GM19452 (cell line): Measurements from ENCODE around the gene LHFPL2.

ENCODE experiments used
- ATAC-seq: cut with Tn5 transposase; IDR thresholded peaks from one replicate; pipeline ENCODE4 v1.9.1; 2021; ENCODE audit not compliant: unreplicated experiment

The LHFPL2 gene

DNA sequence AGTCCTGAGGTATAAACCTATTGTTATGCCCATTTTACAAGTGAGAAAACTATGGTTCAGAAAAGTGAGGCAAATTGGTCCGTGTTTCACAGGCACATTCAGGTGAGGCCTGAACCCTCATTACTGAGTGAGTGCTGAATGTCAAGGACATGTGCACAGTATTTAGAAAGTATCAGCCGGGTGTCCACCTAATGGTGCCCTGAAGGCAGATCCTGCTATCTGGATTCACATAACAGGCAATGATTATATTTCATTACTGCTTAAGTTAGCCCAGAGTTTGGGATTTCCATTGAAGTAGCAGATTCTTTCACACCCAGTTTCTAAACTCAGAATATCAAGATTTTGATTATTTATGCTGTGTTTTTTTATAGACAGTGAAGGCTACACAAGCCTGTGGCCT lies 142.7 kb downstream of the LHFPL2 start:
- no peak for ATAC-seq

DNA sequence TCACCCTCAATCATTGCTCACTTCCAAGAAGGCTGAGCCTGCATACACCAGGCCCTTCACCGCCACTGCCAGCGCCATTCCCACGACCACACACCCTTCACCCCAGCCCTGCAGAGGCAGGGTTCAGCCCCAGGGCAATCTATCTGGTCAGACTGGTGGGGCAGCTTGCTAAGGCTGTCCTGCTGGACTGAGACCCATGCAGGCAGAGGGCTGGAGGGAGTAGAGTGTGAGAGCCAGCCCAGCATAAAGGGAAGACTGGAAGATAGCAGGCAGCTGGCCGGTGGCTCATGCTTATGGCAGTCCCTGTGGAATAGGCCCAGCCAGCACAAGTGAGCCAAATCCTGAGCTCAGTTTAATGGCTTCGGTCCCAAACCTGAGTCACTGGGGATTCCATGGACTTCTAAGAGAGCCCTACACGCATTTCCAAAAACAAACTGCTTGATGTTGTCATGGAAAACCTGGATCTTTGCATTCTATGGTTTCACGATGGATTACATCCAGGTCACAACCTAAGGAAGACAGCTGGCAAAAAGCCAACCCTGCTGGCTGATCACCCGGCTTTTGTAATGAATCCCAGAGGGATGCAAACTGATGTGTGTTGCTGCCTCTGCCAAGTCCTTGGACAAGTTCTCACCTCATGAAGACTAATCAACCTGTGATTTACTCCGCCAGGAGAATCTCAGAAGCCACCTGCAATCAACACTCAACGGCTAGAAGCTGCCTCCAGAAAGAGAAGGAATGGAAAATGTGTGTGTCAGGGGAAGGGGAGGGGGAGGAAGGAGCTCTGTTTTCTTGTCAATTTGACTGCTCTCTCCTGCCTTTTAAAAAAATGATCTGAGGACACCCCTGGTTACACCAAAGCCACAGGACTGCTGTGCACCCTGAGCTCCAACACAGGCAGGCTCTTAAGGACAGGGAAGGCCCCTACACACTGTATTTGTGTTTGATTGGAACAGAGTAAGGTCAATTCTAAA lies 143.6 kb downstream of the LHFPL2 start:
- ATAC-seq, result no peak

DNA sequence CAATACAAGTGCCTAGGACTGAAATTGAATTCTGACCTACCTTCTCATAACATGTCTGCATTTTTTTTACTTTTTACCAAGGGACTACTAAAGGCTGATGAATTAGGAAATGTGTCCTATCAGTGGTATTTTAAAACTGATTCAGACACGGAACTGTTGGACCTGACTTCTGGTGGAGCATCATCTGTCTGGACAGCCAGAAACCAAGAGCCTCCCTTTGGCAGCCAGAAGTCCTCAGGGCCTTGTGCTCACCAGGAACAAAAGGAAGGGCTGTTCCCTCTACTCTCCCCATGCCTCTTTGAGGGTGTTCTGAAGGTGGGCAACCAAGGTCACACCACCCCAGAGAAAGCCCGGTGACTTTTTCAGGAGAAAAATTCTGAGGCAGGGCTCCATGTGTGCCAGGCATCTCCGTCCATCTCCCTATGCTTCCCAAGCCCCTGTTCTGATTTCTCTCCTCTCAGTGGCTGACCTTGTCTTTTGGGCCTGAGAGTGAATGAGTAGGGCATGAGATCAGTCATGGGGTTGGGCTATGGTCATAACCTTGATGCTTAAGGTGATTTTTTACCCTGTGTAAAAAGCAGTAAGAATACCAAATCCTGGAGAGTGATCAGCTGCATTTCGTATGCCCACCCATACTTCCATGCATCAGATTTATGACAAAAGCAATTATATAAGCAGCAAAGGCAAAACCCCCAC lies 144.5 kb downstream of the LHFPL2 start:
- no peak for ATAC-seq

DNA sequence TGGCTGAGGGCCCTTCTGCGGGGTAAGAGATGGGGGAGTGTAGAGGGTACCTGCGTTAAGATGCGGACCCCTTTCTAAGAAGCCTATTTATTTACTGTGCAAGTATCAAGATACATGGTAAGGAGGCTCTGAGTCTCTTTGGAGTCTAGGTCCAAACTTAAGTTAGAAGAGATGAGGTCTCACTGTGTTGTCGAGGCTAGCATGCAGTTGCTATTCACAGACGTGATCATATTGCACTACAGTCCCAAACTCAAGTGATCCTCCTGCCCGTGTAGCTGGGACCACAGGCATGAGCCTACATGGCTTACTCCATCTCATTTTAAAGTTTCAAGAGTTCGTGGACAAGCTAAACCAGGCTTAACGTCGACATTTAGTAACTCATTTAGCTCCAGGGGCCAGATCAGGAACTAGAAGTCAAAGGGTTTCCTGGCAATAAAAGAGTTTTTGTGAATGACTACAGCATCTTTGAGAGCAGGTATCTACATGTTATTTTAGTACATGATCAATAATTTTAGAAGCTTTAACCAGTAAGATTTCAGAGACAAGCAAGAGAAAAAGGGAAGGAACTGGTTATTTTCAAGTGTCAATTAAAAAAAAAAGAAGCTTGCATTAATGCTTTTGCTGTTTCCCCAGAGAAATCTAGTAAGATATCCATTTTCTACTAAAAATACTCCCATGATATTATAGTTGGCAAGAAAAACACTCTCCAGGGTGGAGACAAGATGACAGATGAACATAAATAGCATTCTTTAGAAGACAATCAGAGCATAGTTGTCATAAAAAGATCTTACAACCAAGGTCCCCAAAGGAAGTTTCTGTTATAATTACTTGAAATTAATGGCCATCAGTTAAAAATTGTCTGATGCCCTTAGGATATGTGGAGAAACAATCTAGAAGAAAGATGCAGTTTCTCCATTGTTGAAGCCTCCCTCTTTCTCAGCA lies 146.9 kb downstream of the LHFPL2 start:
- no peak for ATAC-seq

DNA sequence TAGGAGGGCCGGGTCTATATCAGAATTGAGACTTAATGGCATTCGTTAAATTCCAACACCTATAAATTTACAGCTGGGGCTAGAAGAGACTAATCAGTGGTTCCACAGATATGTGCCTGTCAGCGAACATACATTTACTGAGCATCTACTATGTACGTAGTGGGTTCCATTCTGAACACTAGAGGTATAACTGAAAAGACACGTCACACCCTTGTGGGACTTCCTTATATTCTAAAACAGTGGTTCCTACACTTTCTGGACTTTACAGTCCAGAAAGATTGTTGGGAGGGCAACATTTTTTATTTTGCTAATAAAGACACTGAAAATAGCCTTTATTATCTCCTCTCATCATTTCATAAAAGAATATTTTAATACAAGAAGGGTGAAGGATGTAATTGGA lies 147.7 kb downstream of the LHFPL2 start:
- ATAC-seq, result no peak

DNA sequence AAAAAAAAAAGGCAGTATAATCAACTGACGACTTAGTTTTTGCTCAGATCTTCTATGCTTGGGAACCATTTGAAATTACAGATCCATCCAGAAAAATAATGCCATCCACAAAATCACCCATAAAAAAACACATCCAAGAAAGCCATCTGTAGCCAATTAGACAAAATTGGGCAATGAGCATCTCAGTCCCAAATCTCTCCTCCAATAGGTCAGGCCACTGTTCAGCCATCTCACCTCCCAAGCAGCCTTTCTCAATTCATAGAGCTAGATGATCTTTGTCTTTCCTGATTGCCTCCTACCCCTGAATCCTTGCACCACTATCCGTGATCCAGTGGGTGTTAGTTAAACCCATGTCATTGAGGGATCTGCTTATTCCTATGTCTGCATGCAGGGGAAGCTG lies 148.5 kb downstream of the LHFPL2 start:
- ATAC-seq, result no peak

DNA sequence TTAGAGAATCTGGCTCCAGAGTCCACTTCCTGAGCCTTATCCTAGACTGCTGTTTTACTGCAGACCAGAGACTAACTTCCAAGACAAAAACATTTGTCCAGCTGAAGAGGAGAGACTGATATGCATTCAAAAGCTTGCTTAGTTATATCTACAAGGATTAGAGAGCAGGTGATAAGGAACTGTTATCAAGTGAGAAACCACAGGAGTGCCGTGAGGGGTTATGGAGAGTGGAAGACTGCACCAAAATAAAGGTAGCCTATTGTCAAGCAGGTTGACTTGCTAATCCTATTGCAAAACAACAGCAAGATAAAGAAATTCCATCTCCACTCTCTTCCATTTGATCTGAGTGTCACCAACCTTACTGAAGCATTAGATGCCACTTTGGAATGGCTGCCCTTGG lies 149.1 kb downstream of the LHFPL2 start:
- ATAC-seq, result no peak

DNA sequence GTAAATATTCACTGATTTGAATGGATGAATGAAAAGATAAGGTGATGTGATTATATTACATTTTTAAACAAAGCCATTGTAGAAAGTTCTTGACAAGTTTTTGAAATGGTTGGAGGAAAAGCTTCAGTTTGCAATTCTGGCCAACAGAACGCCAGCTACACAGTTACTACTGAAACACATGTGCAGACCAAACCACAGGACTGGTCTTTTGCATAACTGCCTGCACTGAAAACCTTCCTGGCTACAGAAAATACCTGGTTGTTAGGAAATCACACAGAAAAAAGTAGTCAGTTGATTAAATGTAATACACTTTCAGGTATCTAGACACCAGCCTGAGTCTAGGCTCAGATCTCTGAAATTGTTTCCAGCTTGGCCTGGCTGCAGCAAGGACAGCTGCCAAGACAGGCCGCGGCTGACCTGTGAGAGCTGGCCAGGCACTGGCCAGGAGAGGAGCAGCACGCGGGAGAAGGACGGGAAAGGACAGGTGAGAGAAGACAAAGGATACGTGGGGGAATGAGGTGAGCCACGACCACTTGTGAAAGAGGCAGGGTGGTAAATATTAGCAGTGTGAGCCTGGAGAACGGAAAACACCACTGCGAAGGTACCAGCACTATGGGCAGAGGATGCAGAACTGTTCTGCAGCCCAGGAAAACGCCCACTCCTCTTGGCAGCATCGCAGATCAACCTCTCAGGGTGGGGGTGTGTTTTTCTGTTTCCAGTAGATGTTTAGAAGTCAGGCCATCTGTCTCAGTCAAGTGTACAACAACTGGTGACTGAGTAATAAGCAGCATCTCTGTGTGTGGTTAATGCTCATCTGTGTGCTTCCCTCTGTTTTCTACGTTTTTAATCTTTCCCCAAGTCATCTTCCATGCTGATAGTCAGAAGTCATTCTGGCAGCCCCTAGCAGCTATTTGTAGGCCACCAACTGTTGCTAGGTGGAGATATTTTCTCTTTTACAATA lies 150.7 kb downstream of the LHFPL2 start:
- no peak for ATAC-seq

DNA sequence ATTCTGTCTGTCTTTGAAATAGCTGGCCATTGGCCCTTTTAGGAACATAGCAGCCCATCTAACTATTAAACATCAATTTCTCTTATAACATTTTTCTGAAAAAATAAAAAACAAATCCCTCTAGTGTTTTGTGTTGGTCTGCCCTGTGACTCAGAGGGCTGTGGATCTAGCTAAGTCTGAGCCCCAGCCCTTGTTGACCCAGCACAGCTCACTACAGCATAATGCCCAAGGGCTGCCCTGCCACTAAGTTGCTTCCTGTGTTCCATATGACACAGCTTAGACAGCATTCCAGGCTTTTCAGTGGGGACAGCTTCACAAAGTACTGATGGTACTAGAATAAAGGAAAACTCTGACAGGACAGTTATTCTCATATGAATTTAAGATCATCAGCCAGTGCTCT lies 152.2 kb downstream of the LHFPL2 start:
- no peak for ATAC-seq

DNA sequence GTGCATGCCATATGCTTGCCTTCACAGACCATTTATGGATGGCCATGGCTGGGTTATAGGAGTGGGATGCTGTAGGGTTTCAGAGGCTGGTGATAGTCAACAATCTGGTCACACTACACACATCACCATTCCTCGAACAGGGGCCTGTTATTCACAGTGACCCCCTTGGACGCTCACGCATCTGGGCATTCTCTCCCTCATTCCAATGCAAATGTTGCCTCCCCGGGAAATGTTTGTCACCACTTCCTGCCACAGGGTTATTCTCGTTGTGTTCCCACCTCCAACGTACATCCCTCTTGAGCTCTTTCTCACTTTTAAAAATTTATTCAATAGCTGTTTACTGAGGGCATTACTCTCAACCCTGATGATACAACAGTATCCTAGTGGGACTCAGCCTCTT lies 152.8 kb downstream of the LHFPL2 start:
- ATAC-seq, result no peak

DNA sequence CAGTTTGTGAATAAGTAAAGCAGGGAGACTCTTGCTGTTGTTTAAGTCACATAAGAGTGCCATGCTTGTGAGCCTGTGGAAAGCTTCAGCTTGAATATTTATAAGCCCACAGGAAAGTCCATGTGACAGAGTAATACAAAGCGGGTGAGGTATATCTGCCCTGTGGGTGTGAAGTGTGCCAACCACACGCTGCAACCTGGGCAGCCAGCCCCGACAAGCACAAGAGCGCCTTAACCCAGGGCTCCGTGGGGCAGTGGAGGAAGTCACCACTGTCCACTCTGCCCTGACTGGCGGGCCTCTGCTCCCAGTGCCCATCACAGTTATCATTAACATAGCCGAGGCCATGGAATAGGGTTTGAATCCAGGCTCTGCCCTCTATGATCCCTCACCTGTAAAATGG lies 155.9 kb downstream of the LHFPL2 start:
- no peak for ATAC-seq

DNA sequence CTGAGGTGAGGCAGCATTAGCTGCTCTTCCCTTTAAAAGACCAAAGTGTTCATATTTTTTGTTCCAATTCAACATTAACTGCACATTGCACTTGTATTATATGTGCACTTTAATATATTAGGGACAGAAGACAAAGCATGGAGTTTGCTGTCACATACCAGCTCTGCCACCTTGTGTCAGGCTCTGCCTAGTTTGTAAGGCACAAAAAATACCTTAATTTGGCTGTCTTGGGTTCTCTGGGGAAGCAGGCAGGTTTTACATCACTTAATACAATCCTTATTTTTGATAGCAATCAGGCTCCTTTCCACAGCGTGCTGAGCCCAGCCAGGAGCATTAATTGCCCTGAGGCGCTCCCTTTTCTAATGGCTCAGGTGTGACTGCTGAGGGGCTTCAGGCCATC lies 156.3 kb downstream of the LHFPL2 start:
- ATAC-seq, result no peak

DNA sequence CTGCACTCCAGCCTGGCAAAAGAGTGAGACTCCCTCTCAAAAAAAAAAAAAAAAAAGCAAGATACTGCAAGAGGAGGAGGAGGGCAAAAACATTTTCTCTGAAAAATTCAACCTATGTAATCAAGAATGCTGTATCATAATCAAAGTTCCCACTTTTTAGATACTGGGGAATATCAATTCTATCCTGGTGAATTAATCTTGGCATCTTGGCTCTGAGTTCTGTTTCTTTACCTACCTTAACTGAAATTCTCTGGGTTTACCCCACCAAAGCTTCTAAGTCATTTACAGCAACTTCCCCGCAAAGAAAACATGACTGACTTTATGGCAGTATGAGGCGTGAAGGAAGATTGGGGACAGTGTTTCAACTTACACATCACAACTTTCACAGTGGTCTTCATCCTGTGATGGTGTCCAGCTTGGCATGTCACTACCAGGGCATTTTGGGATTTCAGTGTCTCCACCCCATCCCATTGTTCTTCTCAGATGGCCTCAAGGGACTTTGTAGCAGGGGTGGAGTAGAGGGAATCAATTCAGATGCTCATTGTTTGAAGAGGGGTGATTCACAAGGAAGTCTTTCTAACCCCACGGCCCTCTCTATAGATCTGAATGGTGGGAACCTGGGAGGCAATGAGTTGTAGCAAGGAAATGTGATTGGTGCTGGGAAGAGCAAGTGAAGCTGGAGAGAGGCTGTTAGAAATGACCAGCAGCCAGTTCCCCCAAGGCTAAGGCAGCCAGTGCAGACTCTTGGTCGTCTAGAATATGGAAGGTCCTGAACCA lies 157.7 kb downstream of the LHFPL2 start:
- ATAC-seq, result no peak

DNA sequence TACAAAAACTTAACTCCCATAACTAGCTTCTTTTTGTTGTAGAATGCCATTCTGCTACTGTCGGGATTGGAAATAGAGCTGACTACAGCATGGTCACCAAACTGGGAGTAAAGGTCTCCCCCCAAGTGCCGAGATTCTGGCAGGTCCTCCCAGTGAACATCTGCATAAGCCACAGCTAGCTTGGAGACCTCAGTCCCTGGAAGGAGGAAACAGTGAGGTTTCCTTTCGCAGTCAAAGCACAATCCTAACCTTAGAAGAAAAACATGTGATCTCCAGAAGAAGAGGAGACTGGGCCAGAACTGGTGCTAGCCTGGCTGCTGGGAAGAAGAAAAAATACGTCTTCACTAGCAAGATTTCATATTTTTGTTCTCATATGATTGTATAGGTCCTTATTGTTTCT lies 160.7 kb downstream of the LHFPL2 start:
- no peak for ATAC-seq

DNA sequence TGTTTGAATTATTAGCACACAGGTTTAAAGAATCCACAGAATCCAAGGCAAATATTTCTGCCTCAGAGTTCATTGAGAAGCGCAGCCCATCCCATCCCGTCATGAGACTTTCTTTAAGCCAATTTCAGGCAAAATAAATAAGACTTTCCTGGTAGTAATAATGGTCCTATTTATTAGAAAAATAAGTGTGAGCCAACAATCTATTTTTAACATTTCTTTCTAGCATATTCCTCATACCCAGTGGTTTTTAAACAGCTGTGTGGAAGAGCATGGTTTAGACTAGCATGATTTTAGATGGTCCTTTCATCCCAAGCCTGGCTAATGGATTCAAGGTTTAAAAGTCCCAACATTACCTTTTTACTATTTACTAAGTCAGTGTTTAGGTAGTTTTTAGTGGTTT lies 162.4 kb downstream of the LHFPL2 start:
- ATAC-seq, result no peak

DNA sequence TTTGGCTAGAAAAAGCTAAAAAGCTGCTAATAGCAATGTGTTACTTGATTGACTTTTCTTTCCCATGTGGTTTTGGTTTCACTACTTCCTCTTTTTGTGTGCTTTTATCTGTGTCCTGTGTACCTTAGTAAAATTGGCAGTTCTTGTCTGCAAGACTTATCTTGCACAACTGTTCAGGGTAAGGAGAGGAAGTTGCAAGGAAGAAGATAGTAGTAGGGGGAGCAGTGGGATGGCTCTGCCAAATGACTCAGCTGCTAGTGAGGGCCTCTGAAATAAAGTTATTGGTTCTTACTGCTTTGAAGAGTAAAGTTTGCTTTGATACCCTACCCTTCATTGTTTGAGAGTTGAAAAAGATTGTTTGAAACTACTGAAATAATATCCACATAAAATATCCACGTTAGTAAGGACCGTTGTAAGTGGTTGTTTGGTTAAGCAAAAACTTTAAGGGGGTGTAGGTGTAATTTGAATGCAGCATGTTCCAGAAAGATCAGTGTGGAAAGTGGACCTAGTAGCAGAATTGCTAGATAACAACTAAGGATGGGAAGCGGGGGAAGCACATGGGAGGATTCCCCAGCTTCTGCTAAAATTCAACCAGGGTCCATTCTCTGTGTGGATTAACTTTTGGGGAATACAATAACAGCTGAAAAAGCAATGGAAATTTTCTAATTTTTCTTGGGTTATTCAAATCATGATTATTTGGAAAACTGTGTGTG lies 164.6 kb downstream of the LHFPL2 start:
- ATAC-seq, result peak; percentile 90

DNA sequence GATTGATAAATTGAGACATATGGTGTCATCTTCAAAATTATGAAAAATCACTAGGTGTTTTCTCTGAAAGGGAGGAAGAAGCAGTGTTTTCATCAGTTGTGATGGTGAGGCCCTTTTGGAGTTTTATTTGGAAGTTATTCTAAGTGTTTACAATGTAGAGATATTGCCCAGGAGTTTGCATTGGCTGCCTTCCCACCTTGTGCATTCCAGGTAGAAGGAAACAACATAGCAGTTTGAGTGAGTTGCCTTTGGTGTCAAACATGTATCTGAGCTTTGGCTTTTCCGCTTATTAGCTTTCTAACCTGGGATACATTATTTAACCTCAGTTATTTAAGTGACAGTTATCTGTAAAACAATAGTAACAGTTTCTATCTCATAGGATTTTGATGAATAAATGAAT lies 165.6 kb downstream of the LHFPL2 start:
- no peak for ATAC-seq

DNA sequence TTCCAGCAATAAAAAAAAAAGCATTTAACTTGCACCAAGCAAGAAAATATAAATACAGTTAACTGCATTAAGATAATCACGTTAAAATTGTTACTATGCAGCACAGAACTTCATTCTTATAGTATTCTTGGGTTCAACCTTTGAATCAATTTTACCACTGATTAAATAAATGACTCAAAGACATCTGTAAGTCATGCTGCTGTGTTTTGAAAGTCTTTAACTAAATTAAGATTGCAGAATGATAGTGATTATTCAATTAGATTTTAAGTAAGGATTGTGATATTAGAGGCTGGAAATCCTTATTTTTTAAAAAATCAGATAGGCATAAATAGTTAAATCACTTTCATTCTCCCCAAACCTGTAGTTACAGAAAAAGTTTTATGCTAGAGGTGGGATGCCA lies 171.8 kb downstream of the LHFPL2 start:
- ATAC-seq, result no peak

DNA sequence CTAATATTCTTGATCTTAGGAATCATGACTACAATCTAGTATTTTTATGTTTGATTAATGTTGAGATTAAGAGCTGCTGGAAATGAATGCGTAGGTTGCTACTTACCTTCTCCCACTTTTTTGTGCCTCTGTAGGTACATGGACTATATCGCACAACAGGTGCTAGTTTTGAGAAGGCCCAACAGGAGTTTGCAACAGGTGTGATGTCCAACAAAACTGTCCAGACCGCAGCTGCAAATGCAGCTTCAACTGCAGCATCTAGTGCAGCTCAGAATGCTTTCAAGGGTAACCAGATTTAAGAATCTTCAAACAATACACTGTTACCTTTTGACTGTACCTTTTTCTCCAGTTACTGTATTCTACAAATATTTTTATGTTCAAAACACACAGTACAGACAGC lies 173.2 kb downstream of the LHFPL2 start:
- no peak for ATAC-seq
